BLaER1 (cell line): ENCODE data around the gene IDH2.

ENCODE experiments used
- H3K27ac ChIP-seq: shearing (Covaris generic); formaldehyde crosslinking; 2 replicates; pipeline ENCODE4 v1.8.1; 2022
- H3K27me3 ChIP-seq: shearing (Covaris generic); formaldehyde crosslinking; 2 replicates; pipeline ENCODE4 v1.8.1; 2022
- H3K36me3 ChIP-seq: shearing (Covaris generic); formaldehyde crosslinking; 2 replicates; pipeline ENCODE4 v1.8.1; 2022
- H3K4me1 ChIP-seq: shearing (Covaris generic); formaldehyde crosslinking; 2 replicates; pipeline ENCODE4 v1.8.1; 2022
- H3K4me2 ChIP-seq: shearing (Covaris generic); formaldehyde crosslinking; 2 replicates; pipeline ENCODE4 v1.8.1; 2022
- H3K4me3 ChIP-seq: shearing (Covaris generic); formaldehyde crosslinking; 2 replicates; pipeline ENCODE4 v1.8.1; 2022
- H3K9ac ChIP-seq: shearing (Covaris generic); formaldehyde crosslinking; 2 replicates; pipeline ENCODE4 v1.8.1; 2022
- H3K9me3 ChIP-seq: shearing (Covaris generic); formaldehyde crosslinking; 2 replicates; pipeline ENCODE4 v1.8.1; 2022
- H4K20me1 ChIP-seq: shearing (Covaris generic); formaldehyde crosslinking; 2 replicates; pipeline ENCODE4 v1.8.1; 2022
- Cebpa-rat ChIP-seq: shearing (Covaris generic); IDR thresholded peaks from 2 replicates; pipeline ENCODE4 v1.8.1; 2022

IDH2 gene

DNA sequence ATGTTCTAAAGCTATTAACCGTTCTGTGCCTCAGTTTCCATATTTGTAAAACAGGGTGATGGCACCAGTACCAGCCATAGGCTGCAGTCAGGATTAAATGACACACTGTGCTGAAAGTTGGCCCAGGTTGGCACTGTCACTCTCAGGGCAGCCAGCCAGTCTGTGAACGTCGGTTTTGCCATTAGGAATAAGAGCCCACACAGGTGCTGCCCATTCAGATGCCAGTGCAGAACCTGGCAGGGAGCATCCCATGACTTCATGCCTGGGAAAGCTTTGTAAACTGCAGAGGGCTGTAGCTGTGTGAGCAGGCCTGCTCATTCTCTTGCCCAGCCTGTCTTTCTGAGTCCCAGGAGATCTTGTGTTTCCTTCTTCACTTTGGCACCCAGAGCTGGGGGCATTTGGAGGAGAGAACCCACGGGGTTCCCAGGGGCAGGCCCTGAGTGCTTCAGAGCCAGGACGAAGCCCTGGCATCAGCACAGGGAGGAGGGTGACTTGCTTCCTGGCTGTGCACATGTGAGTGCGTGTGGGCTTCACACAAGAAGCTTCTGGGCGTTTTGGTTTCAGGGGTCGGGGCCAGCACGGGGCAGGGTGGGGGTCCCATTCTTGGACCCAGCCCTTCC lies 54.2 kb downstream of the IDH2 start:
- H3K4me2 ChIP-seq: peak overlapping the region; percentile 66
- peaks cover 10% of the 10 kb centered on the region; the same call in 1 of the 2 replicates for H4K20me1 ChIP-seq
- no peak overlapping the region for H3K4me3 ChIP-seq
- H3K27me3 ChIP-seq: no peaks in the 10 kb centered on the region
- peak overlapping the region; percentile 62 for H3K27ac ChIP-seq
- 0 out of 2 replicates have a peak, but pooled peaks cover 4% of the 10 kb centered on the region for H3K36me3 ChIP-seq
- H3K9me3 ChIP-seq: no peaks in the 10 kb centered on the region
- TF ChIP-seq Cebpa-rat: no peak
- peaks cover 93% of the 10 kb centered on the region for H3K4me1 ChIP-seq
- peak overlapping the region; percentile 26; the same call in 1 of the 2 replicates for H3K9ac ChIP-seq

DNA sequence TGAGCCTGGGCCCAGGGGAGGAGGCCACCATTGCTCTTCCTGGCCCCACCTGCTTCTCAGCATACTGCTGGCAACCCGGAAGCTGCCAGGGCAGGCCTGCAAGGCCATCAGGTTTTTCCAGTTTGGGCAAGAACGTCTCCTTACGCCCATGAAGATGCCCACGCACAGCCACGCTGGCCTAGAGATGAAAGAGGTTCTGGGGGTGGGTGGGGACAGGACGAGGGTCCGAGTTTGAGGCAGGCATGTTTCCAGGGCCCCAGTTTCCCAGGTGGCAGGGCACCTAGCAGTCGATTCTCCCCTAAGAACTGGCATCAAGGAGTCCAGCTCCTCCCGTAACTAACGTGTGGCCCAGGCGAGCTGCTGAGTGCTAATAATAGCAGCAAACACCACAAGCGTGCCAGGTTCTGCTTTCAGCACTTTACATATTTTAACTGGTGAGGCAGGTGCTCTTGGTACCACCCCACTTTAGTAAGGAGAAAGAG lies 55.3 kb downstream of the IDH2 start:
- Histone ChIP-seq H3K27me3 (no peaks in the 10 kb centered on the region), H3K9me3 (no peaks in the 10 kb centered on the region), H3K36me3 (0 out of 2 replicates have a peak, but pooled peaks cover 4% of the 10 kb centered on the region), H3K27ac (peak overlapping the region; percentile 62), H3K4me3 (no peak overlapping the region), H3K9ac (peak overlapping the region; percentile 42), H3K4me2 (peak overlapping the region; percentile 66), H3K4me1 (peaks cover 99% of the 10 kb centered on the region), H4K20me1 (peaks cover 10% of the 10 kb centered on the region; the same call in 1 of the 2 replicates)
- TF ChIP-seq Cebpa-rat: no peak

DNA sequence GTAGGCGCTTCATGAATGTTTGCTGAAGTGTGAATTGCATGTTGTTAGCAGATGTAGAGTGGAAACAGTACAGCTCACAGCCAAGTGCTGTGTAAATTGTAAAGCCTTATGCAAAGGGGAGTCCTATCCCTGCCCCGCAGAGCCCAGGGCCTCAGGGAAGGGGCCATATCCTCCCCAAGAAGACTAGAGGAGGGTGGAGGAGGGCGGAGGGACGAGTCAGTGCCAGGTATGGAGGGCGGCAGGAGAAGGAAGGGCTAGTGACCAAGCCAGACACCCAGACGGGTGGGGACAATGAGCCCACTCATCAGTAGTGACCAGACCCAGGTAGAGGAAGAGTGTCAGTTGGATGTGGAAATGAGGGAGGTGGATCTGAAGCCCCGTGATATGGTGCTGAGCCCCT lies 56.0 kb downstream of the IDH2 start:
- no peaks in the 10 kb centered on the region for H3K9me3 ChIP-seq
- H3K4me1 ChIP-seq: peaks cover 99% of the 10 kb centered on the region
- 0 out of 2 replicates have a peak, but pooled peaks cover 4% of the 10 kb centered on the region for H3K36me3 ChIP-seq
- H3K4me3 ChIP-seq: no peak overlapping the region
- peaks cover 10% of the 10 kb centered on the region; the same call in 1 of the 2 replicates for H4K20me1 ChIP-seq
- no peak for TF ChIP-seq Cebpa-rat
- H3K27ac ChIP-seq: peak overlapping the region; percentile 62
- peak overlapping the region; percentile 66 for H3K4me2 ChIP-seq
- H3K9ac ChIP-seq: peak overlapping the region; percentile 2; the same call in 1 of the 2 replicates
- no peaks in the 10 kb centered on the region for H3K27me3 ChIP-seq

DNA sequence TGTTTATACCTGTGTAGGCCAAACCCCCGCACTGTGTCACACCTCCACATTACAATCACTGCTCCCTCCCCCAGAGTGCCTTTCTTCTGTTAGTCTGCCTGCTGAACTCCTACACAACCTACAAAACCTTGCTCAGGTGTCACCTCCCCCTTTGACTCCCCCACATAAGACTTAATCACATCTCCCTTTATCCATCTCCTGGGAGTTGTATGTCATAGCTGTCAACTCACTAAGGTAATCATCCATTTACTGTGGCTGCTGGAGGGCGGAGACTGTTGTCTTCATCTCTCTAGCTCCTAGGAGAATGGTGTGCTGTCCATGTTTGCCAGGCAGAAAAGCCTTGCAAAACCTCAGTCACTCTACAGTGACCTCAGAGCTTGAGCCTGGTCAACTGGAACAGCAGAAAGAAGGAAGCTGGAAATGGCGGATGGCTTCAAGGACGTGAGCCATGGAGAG lies 57.3 kb downstream of the IDH2 start:
- H3K9me3 ChIP-seq: no peaks in the 10 kb centered on the region
- TF ChIP-seq Cebpa-rat: no peak
- H3K27me3 ChIP-seq: no peaks in the 10 kb centered on the region
- 0 out of 2 replicates have a peak, but pooled peaks cover 4% of the 10 kb centered on the region for H3K36me3 ChIP-seq
- peak overlapping the region; percentile 62; the same call in 1 of the 2 replicates for H3K27ac ChIP-seq
- no peak overlapping the region for H3K4me3 ChIP-seq
- peaks cover 10% of the 10 kb centered on the region; the same call in 1 of the 2 replicates for H4K20me1 ChIP-seq
- H3K4me2 ChIP-seq: peak overlapping the region; percentile 66
- H3K4me1 ChIP-seq: peaks cover 100% of the 10 kb centered on the region
- H3K9ac ChIP-seq: no peak overlapping the region

DNA sequence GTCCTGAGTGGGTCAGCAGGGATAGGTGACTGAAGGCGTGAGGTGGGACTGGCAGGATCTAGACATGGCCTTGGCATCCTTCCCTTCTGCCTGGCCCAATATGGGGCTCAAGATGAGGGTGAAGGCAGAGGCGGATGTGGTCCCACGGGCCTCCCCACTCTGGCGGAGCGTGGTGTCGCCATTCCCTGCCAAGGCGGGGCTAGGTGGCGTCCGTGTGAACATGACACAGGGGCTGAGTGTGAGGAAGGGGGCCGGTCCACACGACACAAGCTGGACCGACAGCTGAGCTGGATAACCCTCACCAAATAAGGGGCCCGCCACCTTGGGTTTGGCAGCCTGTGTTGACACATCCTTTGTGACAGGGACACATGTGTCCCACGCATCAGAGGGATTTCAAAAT lies 58.1 kb downstream of the IDH2 start:
- Histone ChIP-seq H3K4me1 (peaks cover 100% of the 10 kb centered on the region), H3K36me3 (0 out of 2 replicates have a peak, but pooled peaks cover 4% of the 10 kb centered on the region), H3K27ac (peak overlapping the region; percentile 65; the same call in 1 of the 2 replicates), H4K20me1 (0 out of 2 replicates have a peak, but pooled peaks cover 3% of the 10 kb centered on the region), H3K4me3 (no peak overlapping the region), H3K9ac (no peak overlapping the region), H3K27me3 (no peaks in the 10 kb centered on the region), H3K9me3 (no peaks in the 10 kb centered on the region), H3K4me2 (peak overlapping the region; percentile 66)
- TF ChIP-seq Cebpa-rat: no peak

DNA sequence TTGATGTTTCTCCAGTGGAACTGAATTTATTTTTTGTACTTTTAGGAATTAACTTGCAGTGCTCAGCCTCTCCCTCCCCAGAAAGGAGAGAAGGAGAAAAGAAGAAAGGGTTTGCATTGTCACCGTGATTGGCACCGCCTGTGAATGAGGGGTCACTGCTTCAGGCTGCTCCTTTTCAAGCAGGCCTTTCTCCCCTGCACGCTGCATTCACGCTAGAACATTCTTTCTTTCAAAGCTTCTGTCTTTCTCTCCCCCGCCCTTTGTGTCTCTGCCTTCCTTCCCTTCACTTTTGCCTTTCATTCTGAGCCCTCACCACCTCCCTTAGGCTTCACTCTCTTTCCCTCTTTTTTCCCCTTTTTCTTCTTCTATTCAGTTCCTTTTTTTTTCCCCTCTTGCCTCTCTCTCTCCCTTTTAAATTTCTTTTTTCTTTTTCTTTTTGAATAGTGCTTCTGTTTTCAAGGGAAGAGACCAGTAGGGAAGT lies 58.7 kb downstream of the IDH2 start:
- Histone ChIP-seq H3K36me3 (0 out of 2 replicates have a peak, but pooled peaks cover 4% of the 10 kb centered on the region), H3K27ac (peak overlapping the region; percentile 65), H3K9ac (peak overlapping the region; percentile 2; the same call in 1 of the 2 replicates), H3K4me3 (no peak overlapping the region), H3K27me3 (no peaks in the 10 kb centered on the region), H3K9me3 (no peaks in the 10 kb centered on the region), H3K4me2 (peak overlapping the region; percentile 45), H4K20me1 (no peaks in the 10 kb centered on the region), H3K4me1 (peaks cover 100% of the 10 kb centered on the region)
- no peak for TF ChIP-seq Cebpa-rat

DNA sequence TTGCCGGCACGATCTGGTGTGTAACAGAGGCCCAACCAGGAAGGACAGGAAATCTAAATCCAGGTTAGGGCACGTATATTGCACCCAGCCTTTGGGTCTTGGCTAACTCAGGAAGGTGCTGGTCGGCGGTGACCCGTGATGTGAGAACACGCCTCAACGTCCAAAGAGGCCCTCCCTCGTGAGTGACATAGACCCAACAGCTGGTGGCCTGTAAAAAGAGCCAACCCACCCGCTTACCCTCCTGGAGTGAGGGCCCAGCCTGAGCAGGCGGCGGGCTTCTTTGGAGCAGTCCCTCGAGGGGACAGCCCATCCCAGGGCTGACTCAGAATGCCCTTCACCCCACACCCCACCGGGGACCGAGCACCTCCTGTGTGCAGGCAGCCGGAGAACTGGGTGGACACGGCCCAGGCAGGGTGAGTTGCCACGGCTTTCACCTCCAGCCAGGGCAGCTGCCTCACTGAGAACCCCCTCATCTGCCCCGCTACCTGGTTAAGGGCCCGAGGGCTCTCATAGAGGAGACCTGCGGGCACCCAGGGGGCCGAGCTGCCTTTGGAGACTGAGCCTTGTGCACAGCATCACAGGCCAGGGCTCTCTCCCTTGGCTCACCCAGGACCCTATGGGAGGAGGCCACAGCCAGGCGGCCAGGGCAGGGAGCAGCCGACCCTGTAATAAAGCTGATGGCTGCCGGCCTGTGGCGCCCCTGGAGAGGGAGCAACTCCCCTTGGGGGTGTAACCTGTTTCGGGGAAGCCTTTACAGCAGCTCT lies 59.3 kb downstream of the IDH2 start:
- Histone ChIP-seq H3K4me1 (peaks cover 100% of the 10 kb centered on the region), H3K27ac (peak overlapping the region; percentile 65), H4K20me1 (no peaks in the 10 kb centered on the region), H3K4me3 (no peak overlapping the region), H3K9ac (peak overlapping the region; percentile 2; the same call in 1 of the 2 replicates), H3K36me3 (0 out of 2 replicates have a peak, but pooled peaks cover 4% of the 10 kb centered on the region), H3K9me3 (no peaks in the 10 kb centered on the region), H3K4me2 (peak overlapping the region; percentile 45), H3K27me3 (no peaks in the 10 kb centered on the region)
- no peak for TF ChIP-seq Cebpa-rat

DNA sequence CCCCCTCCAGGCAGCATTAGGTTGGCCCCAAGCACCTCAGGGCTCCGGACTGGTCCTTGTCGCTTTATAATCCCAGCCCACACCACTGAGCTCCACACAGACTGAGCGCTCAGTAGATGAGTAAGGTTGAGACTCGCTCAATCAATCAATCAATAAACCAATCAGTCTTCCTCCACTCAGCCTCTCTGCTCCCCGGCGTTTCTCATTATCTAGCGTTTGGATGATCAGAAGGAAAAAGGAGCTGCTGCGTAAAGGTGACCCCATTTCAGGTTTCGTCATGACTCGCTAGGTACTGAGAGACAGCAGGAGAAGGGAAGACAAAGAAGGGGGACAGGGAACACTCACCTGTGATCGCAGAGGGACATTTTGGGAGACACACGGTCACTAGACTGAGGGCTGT lies 59.9 kb downstream of the IDH2 start:
- peak overlapping the region; percentile 45 for H3K4me2 ChIP-seq
- H4K20me1 ChIP-seq: no peaks in the 10 kb centered on the region
- H3K36me3 ChIP-seq: 0 out of 2 replicates have a peak, but pooled peaks cover 4% of the 10 kb centered on the region
- no peaks in the 10 kb centered on the region for H3K9me3 ChIP-seq
- no peak for TF ChIP-seq Cebpa-rat
- H3K4me3 ChIP-seq: no peak overlapping the region
- no peak overlapping the region for H3K9ac ChIP-seq
- H3K27me3 ChIP-seq: no peaks in the 10 kb centered on the region
- peak overlapping the region; percentile 65; the same call in 1 of the 2 replicates for H3K27ac ChIP-seq
- peaks cover 100% of the 10 kb centered on the region for H3K4me1 ChIP-seq

DNA sequence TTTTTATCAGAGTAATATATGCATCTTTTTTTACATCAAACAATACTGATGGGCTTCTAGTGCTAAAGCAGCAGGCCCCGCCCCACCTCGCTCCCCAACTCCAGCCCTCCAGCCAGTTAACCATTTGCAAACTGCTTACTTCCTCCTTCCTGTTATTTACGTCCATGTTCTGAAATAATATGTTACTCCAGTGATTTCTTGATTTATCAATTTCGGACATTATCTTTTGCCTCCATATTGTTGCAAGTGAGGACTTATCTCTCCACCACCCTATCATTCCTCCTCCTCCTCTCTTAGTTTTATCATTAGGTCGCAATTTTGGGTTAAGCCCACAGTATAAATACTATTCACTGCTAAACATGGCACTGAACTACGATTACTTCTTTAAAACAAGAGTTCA lies 61.6 kb downstream of the IDH2 start:
- Histone ChIP-seq H3K9ac (no peak overlapping the region), H4K20me1 (no peaks in the 10 kb centered on the region), H3K27me3 (no peaks in the 10 kb centered on the region), H3K4me1 (peaks cover 100% of the 10 kb centered on the region), H3K36me3 (0 out of 2 replicates have a peak, but pooled peaks cover 4% of the 10 kb centered on the region), H3K27ac (0 out of 2 replicates have a peak overlapping the region, but pooled peaks have one; percentile 45), H3K4me2 (peak overlapping the region; percentile 88), H3K4me3 (no peak overlapping the region), H3K9me3 (no peaks in the 10 kb centered on the region)
- no peak for TF ChIP-seq Cebpa-rat
